K562 (cell line): Measurements from ENCODE around the gene MPHOSPH10. TPM values are rescaled to one million over a fixed set of nuclear protein-coding genes. Genes with fewer than 3 reads are reported as not detected.

ENCODE experiments used
- ATAC-seq: fragments of 200-7000 bp; cut with Tn5 transposase; 3 replicates; pipeline ENCODE4 v1.9.1; 2020; ENCODE audit warnings: moderate library complexity
- BruUV-seq: library from RNA; stranded (reverse); fragments of 400-500 nt; replicated peaks from 2 replicates; lab custom pipeline; 2021; lab: Mats Ljungman, UMichigan
- CTCF ChIA-PET: fragments of 300-600 bp; formaldehyde crosslinking; extraction: SDS; loops from one replicate; lab custom pipeline; 2021; ENCODE audit warnings: low intra/inter-chr PET ratio; lab: Yijun Ruan, JAX
- POLR2A ChIA-PET: fragments of 300-600, 350-650 bp; sonication (Branson Sonifier 250); formaldehyde crosslinking; extraction: SDS; loops from one replicate; lab custom pipeline; 2021; ENCODE audit warnings: antibody characterized with exemption, inconsistent platforms; lab: Yijun Ruan, JAX
- DNase-seq, 4 experiments: peaks; one replicate each; pipeline versions ENCODE4 v3.0.0 to v3.0.0-alpha.2; 2011 to 2018; ENCODE audit warnings: low spot score in 3 of 4, mixed read lengths in 3 of 4; ENCODE audit errors: extremely low read depth in 1 of 4
- FAIRE-seq: peaks from 2 replicates; lab custom pipeline; 2011; peaks lifted over from hg19 to GRCh38; lab: Jason Lieb, UNC
- H2AFZ ChIP-seq: 2 replicates; pipeline ENCODE4 v1.6.0; 2011; ENCODE audit warnings: low read depth, low read length, control low read depth, inconsistent platforms
- H3K27ac ChIP-seq: fragments of 200-600 bp; 3 replicates; pipeline ENCODE4 v1.8.0; 2011; ENCODE audit warnings: low read depth, mild to moderate bottlenecking, control low read depth, inconsistent platforms, low read length, moderate library complexity, mixed read lengths; ENCODE audit errors: extremely low read depth
- H3K27me3 ChIP-seq, 2 experiments: fragments of 300-600 bp in 1 of 2; 2 replicates in 1 of 2; 3 replicates in 1 of 2; pipeline versions ENCODE4 v1.6.0 to v1.8.0; 2011; ENCODE audit warnings: inconsistent platforms in 2 of 2, low read length in 2 of 2, mild to moderate bottlenecking in 1 of 2, mixed read lengths in 1 of 2, moderate library complexity in 1 of 2; ENCODE audit not compliant: control insufficient read depth in 2 of 2, insufficient read depth in 2 of 2
- H3K36me3 ChIP-seq: fragments of 300-600 bp; 3 replicates; pipeline ENCODE4 v1.8.0; 2011; ENCODE audit warnings: mild to moderate bottlenecking, low read length, inconsistent platforms; ENCODE audit not compliant: control insufficient read depth, insufficient read depth
- H3K4me1 ChIP-seq, 2 experiments: fragments of 200-600 bp in 1 of 2; replicated peaks in 1 of 2; 2 replicates in 1 of 2; 3 replicates in 1 of 2; pipeline versions ENCODE4 v1.5.1 to v1.8.0; 2011; ENCODE audit warnings: inconsistent platforms in 2 of 2, low read length in 2 of 2, mild to moderate bottlenecking in 1 of 2, mixed read lengths in 1 of 2, moderate library complexity in 1 of 2; ENCODE audit not compliant: control insufficient read depth in 2 of 2, insufficient read depth in 2 of 2
- H3K4me2 ChIP-seq: 2 replicates; pipeline ENCODE4 v1.6.1; 2011; ENCODE audit warnings: low read length, control low read depth, inconsistent platforms, mixed read lengths; ENCODE audit not compliant: insufficient read depth
- H3K4me3 ChIP-seq: fragments of 200-600 bp; sonication (generic), shearing (Covaris generic); 2 replicates; pipeline ENCODE4 v1.5.1; 2016; ENCODE audit warnings: control low read depth, inconsistent platforms
- H3K79me2 ChIP-seq: fragments of 200-600 bp; 3 replicates; pipeline ENCODE4 v1.8.0; 2011; ENCODE audit warnings: low read length, inconsistent platforms; ENCODE audit not compliant: control insufficient read depth, insufficient read depth
- H3K9ac ChIP-seq, 2 experiments: 2 replicates each; pipeline versions ENCODE4 v1.6.0 to v1.6.1; 2011; ENCODE audit warnings: low read depth in 2 of 2, low read length in 2 of 2, control low read depth in 1 of 2, inconsistent platforms in 1 of 2, mild to moderate bottlenecking in 1 of 2, mixed read lengths in 1 of 2; ENCODE audit not compliant: insufficient read depth in 1 of 2
- H3K9me1 ChIP-seq: one replicate; pipeline ENCODE4 v1.6.0; 2011; ENCODE audit warnings: inconsistent platforms, mild to moderate bottlenecking, low read length, moderate library complexity; ENCODE audit not compliant: control insufficient read depth, insufficient read depth
- H3K9me3 ChIP-seq: replicated peaks from 2 replicates; pipeline ENCODE4 v1.5.1; 2011; ENCODE audit warnings: low read depth, low read length, inconsistent platforms; ENCODE audit not compliant: control insufficient read depth, insufficient read depth
- H4K20me1 ChIP-seq: replicated peaks from 2 replicates; pipeline ENCODE4 v1.6.1; 2011; ENCODE audit warnings: low read length, inconsistent platforms, mixed read lengths; ENCODE audit not compliant: control insufficient read depth, insufficient read depth
- HDAC3 ChIP-seq: fragments of 450-650 bp; IDR thresholded peaks from 2 replicates; pipeline ENCODE4 v1.6.1; 2018; ENCODE audit warnings: borderline replicate concordance, mild to moderate bottlenecking, moderate library complexity; ENCODE audit not compliant: partially characterized antibody
- POLR2B ChIP-seq: fragments of 450-650 bp; IDR thresholded peaks from 2 replicates; pipeline ENCODE4 v1.6.1; 2018; ENCODE audit warnings: low read depth; ENCODE audit not compliant: partially characterized antibody
- RB1 ChIP-seq: fragments of 450-650 bp; IDR thresholded peaks from 2 replicates; pipeline ENCODE4 v1.6.1; 2017; ENCODE audit warnings: low read depth, mild to moderate bottlenecking
- WHSC1 ChIP-seq: IDR thresholded peaks from one replicate; pipeline ENCODE4 v1.6.1; 2012; ENCODE audit warnings: low read length, control low read depth, inconsistent platforms
- XRCC5 ChIP-seq: fragments of 200-400 bp; formaldehyde crosslinking; IDR thresholded peaks from 2 replicates; pipeline ENCODE4 v1.6.1; 2017; ENCODE audit warnings: low read depth, mild to moderate bottlenecking, low read length
- ZNF445 ChIP-seq: fragments of 250-450 bp; sonication (Bioruptor Pico); IDR thresholded peaks from 2 replicates; pipeline ENCODE4 v1.4.0; 2020; ENCODE audit warnings: low read depth, mild to moderate bottlenecking, moderate library complexity
- WGBS: fragments of 100-300 bp; shearing (Covaris generic); methylation state at CpG from one replicate; pipeline ENCODE4 v1.1.6; 2016; ENCODE audit warnings: low coverage, mixed read lengths; ENCODE audit not compliant: insufficient coverage; ENCODE audit errors: missing lambda C conversion rate; 5-methylcytosine and 5-hydroxymethylcytosine counted together
- in situ Hi-C: fragments of 300-500 bp; cut with MboI; formaldehyde crosslinking; loops from 4 replicates; pipeline ENCODE4 v1.15.0; 2018; ENCODE audit warnings: inconsistent platforms, mixed read lengths
- intact Hi-C: fragments of 100-400 bp; cut with micrococcal nuclease; formaldehyde crosslinking; loops from 2 replicates; pipeline ENCODE4 v1.14.2; 2022
- polyA plus RNA-seq, 8 experiments: library from polyadenylated mRNA; depleted of rRNA in 4 of 8; stranded (reverse) in 5 of 8; unstranded in 3 of 8; fragments of >200 nt; fragmentation: Nextera tagmentation in 2 of 8; fragmentation: Illumina TruSeq in 1 of 8; extraction: Ambion mirVana in 2 of 8; extraction: Trizol in 1 of 8; gene quantifications; 2 replicates each; pipeline versions ENCODE4 v1.2.1 to v1.2.3, GENCODE V29; 2011 to 2014; ENCODE audit warnings: inconsistent platforms in 1 of 8, missing spikeins in 1 of 8
- total RNA-seq, 7 experiments: library from RNA; depleted of rRNA in 6 of 7; stranded (reverse); fragments of >200 nt in 6 of 7; fragmentation: Illumina TruSeq in 2 of 7; extraction: Trizol in 2 of 7; gene quantifications; 2 replicates each; pipeline versions ENCODE4 v1.2.1 to v1.2.3, GENCODE V29; 2011 to 2021; ENCODE audit warnings: low replicate concordance in 1 of 7
- TF ChIP-seq, protein P1 (sequence below): fragments of 250-450 bp; sonication (Bioruptor Pico); IDR thresholded peaks from 2 replicates; pipeline ENCODE4 v1.4.0; 2020; ENCODE audit warnings: mild to moderate bottlenecking, moderate library complexity, borderline replicate concordance
- TF ChIP-seq, protein P2 (sequence below): sonication (generic); formaldehyde crosslinking; IDR thresholded peaks from 2 replicates; pipeline ENCODE4 v1.8.1; 2022; ENCODE audit warnings: missing genetic modification reagents

Gene MPHOSPH10
- total and polyA plus RNA-seq, 9 of the 15 experiments (the other 6 are each of a cell fraction or from before 2014, with no cell fraction given), result 36.8 to 83.7 (median 58.5) TPM

DNA sequence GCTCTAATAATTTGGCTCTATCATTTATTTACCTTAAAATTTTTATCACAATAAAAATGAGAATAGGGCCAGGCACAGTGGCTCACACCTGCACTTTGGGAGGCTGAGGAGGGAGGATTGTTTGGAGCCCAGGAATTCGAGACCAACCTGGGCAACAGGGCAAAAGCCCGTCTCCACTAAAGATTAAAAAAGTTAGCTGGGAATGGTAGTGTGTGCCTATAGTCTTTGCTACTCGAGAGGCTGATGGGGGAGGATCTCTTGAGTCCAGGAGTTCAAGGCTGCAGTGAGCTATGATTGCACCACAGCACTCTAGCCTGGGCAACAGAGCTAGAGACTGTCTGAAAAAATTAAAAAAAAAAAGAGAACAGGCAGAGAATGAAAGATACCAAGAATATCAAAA is 5.7 kb downstream of the MPHOSPH10 start:
- no TSS peak for BruUV-seq
- CTCF ChIA-PET, result no interaction called here
- POLR2A ChIA-PET, result interaction anchor here (0.6 kb wide), 1 partner anchor 8 kb away, joined by 3 read pairs; no protein-coding TSS in a partner anchor

DNA sequence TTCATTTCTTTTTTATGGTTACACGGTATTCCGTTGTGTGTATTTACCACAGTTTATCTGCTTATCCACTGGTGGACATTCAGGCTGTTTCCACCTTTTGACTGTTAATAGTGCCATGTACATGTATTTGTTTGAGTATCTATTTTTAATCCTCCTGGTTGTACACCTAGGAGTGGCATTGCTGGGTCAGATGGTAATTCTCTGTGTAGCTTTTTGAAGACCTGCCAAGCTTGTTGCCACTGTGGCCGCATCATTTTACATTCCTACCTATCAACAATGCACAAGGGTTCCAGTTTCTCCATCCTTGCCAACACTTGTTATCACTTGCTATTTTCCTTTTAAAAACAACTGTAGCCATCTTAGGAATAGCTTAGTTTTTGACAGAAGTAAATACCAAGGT is 13.3 kb downstream of the MPHOSPH10 start:
- Histone ChIP-seq H3K27ac (no peak overlapping the region), H3K36me3 (peaks cover 96% of the 10 kb centered on the region), H3K9me3 (no peaks in the 10 kb centered on the region), H3K9me1 (no peaks in the 10 kb centered on the region), H3K79me2 (no peaks in the 10 kb centered on the region), H2AFZ (no peak overlapping the region), H3K27me3 (no peaks in the 10 kb centered on the region), H3K9ac (no peak overlapping the region), H3K4me2 (no peak overlapping the region), H4K20me1 (no peaks in the 10 kb centered on the region; the same call in 1 of the 2 replicates), H3K4me1 (no peaks in the 10 kb centered on the region), H3K4me3 (no peak overlapping the region)
- BruUV-seq, result no TSS peak
- in situ Hi-C loops (no loop called here), intact Hi-C loops (no loop called here)
- 98% methylated on average over 3 of the region's 3 CpGs for WGBS
- CTCF ChIA-PET, result no interaction called here
- ATAC-seq, result no peak
- POLR2A ChIA-PET, result interaction anchor here (1.0 to 1.2 kb wide), 4 partner anchors 7 to 27 kb away, joined by 3 to 6 read pairs (median 4); partner anchors contain the start of gene MCEE
- DNase-seq, result no peak
- TF ChIP-seq RB1 (no peak), ZNF445 (CRISPR knock-in tag) (no peak), WHSC1 (no peak), POLR2B (no peak), XRCC5 (no peak)
- TF ChIP-seq, protein P1, sequence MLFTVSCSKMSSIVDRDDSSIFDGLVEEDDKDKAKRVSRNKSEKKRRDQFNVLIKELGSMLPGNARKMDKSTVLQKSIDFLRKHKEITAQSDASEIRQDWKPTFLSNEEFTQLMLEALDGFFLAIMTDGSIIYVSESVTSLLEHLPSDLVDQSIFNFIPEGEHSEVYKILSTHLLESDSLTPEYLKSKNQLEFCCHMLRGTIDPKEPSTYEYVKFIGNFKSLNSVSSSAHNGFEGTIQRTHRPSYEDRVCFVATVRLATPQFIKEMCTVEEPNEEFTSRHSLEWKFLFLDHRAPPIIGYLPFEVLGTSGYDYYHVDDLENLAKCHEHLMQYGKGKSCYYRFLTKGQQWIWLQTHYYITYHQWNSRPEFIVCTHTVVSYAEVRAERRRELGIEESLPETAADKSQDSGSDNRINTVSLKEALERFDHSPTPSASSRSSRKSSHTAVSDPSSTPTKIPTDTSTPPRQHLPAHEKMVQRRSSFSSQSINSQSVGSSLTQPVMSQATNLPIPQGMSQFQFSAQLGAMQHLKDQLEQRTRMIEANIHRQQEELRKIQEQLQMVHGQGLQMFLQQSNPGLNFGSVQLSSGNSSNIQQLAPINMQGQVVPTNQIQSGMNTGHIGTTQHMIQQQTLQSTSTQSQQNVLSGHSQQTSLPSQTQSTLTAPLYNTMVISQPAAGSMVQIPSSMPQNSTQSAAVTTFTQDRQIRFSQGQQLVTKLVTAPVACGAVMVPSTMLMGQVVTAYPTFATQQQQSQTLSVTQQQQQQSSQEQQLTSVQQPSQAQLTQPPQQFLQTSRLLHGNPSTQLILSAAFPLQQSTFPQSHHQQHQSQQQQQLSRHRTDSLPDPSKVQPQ (CRISPR knock-in tag), result no peak
- FAIRE-seq, result no peak

More for the DNA sequence above, 5.7 kb downstream of the MPHOSPH10 start:
- Histone ChIP-seq H3K9me3 (no peaks in the 10 kb centered on the region), H3K36me3 (peaks cover 90% of the 10 kb centered on the region), H3K4me2 (no peak overlapping the region), H3K4me3 (no peak overlapping the region), H2AFZ (no peak overlapping the region), H3K79me2 (peaks cover 28% of the 10 kb centered on the region), H3K9me1 (no peaks in the 10 kb centered on the region), H3K27me3 (no peaks in the 10 kb centered on the region), H3K27ac (no peak overlapping the region), H4K20me1 (no peaks in the 10 kb centered on the region; the same call in 1 of the 2 replicates), H3K9ac (no peak overlapping the region), H3K4me1 (peaks cover 7 to 10% of the 10 kb centered on the region in 2 experiments; a peak in 3 of 5 replicates)
- intact Hi-C loops, result loop anchor here (10.0 kb wide), 1 partner anchor 141 kb away; the partner anchor contains the start of gene TEX261
- TF ChIP-seq HDAC3, result no peak
- TF ChIP-seq, protein P2, sequence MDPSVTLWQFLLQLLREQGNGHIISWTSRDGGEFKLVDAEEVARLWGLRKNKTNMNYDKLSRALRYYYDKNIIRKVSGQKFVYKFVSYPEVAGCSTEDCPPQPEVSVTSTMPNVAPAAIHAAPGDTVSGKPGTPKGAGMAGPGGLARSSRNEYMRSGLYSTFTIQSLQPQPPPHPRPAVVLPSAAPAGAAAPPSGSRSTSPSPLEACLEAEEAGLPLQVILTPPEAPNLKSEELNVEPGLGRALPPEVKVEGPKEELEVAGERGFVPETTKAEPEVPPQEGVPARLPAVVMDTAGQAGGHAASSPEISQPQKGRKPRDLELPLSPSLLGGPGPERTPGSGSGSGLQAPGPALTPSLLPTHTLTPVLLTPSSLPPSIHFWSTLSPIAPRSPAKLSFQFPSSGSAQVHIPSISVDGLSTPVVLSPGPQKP, result no peak
- in situ Hi-C loops, result no loop called here
- 92% methylated on average over 3 of the region's 3 CpGs for WGBS
- FAIRE-seq (no peak), DNase-seq (no peak), ATAC-seq (no peak)
